ENCODE data around the gene ACLY. TPM values are rescaled to one million over a fixed set of nuclear protein-coding genes. Genes with fewer than 3 reads are reported as not detected.
A peak's percentile ranks its signal among the peaks of the same experiment; 100 is the strongest.

ACLY gene
- polyA plus RNA-seq, 2 of the 4 experiments (the other 2 are of a cell fraction) = 355 to 376 TPM

DNA sequence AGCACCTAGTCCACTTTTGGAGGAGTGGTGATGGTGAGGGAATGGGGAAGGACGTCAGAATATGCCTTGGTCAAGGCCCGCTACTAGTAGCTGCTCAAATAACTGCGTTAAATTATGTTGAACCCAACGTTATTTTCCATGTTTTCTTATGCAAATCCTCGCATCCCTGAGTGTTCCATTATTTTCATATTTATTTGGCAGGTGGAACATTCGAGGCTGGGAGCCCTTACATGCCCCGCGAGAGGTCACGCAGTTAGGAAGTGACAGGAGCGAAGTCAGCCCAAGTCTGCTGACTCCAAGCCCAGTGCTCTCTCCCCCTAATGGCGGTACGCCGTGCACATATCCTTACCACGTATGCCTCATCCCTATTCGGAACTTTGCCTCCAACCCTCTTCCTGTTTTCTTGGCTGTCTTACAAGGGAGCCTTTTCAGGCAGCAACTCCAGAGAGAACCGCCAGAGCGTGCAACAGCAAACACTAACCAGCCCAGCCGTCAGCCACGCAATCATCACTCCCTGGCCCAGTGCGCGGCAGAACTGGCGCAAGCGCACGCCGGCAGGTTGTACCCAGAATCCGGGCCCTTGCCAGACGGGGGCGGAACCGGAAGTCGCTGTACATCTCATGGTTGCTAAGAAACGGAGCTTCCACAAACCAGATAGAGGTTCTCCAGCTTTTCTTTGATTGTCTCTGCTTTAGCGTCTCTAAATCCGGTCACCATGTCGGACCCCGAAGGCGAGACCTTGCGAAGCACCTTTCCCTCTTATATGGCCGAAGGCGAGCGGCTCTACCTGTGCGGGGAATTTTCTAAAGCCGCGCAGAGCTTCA lies 11.5 kb upstream of the ACLY start, which contains the start of gene ODAD4:
ODAD4 (plus strand) TSS at position 609 of the 824 bp plus-strand sequence; CDS start at position 716, 107 bp downstream.
- no peaks in the 10 kb centered on the region for H3K9me3 ChIP-seq
- ATAC-seq (peak; percentile 99), FAIRE-seq (peak; percentile 73), DNase-seq (ENCODE audit: low read depth in 1 of 2, low spot score in 1 of 2) (peak; percentile 98 to 99)
- ChIA-PET POLR2A (interaction anchor here (0.5 to 2.7 kb wide), 27 partner anchors 9 to 1068 kb away, joined by 3 to 47 read pairs (median 4); partner anchors contain the start of genes ACLY, CNP, DNAJC7 and JUP), CTCF (interaction anchor here (0.7 to 12.8 kb wide), 29 partner anchors 8 to 251 kb away, joined by 3 to 122 read pairs (median 3); partner anchors contain the start of genes ACLY, CNP, HAP1 and NKIRAS2)
- peak within 1 kb of the TSS; percentile 76 to 89 for H3K27ac ChIP-seq
- WGBS (ENCODE audit: missing lambda C conversion rate) = 2% methylated on average over 43 of the region's 43 CpGs
- H3K4me1 ChIP-seq = peaks cover 35% of the 10 kb centered on the region
- peak within 1 kb of the TSS; percentile 55 for H3K4me3 ChIP-seq
- peak within 1 kb of the TSS; percentile 81 for H3K4me2 ChIP-seq
- no peak for TF ChIP-seq ZFP36 (IDR thresholded peaks at IDR 0.05; ENCODE audit: borderline replicate concordance, partially characterized antibody)
- TF ChIP-seq NFE2L2 (conservative IDR thresholded peaks at IDR 0.05; ENCODE audit: low read length) = no peak
- TF ChIP-seq CHD4 (IDR thresholded peaks at IDR 0.05; ENCODE audit: borderline replicate concordance) = peak; percentile 96
- peak; percentile 45 for TF ChIP-seq CTCF (IDR thresholded peaks at IDR 0.05)
- TF ChIP-seq SREBF2 (IDR thresholded peaks at IDR 0.05) = no peak
- no peak for TF ChIP-seq TP53 (CRISPR knock-in tag; IDR thresholded peaks at IDR 0.05)
- TF ChIP-seq FOSB (CRISPR knock-in tag; IDR thresholded peaks at IDR 0.05) = no peak
- TF ChIP-seq, protein P1, sequence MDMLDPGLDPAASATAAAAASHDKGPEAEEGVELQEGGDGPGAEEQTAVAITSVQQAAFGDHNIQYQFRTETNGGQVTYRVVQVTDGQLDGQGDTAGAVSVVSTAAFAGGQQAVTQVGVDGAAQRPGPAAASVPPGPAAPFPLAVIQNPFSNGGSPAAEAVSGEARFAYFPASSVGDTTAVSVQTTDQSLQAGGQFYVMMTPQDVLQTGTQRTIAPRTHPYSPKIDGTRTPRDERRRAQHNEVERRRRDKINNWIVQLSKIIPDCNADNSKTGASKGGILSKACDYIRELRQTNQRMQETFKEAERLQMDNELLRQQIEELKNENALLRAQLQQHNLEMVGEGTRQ (IDR thresholded peaks at IDR 0.05) = no peak
- TF ChIP-seq, protein P2, sequence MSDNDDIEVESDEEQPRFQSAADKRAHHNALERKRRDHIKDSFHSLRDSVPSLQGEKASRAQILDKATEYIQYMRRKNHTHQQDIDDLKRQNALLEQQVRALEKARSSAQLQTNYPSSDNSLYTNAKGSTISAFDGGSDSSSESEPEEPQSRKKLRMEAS (IDR thresholded peaks at IDR 0.05) = peak; percentile 93
- no peak for TF ChIP-seq CBX2 (IDR thresholded peaks at IDR 0.05; ENCODE audit: borderline replicate concordance, low read depth)
- TF ChIP-seq KDM1A (IDR thresholded peaks at IDR 0.05; ENCODE audit: low read depth) = peak; percentile 74
- TF ChIP-seq CEBPB (IDR thresholded peaks at IDR 0.05) = peak in 1 of 2 experiments; percentile 67; a peak in 1 of 4 replicates
- TF ChIP-seq ZNF302 (CRISPR knock-in tag; IDR thresholded peaks at IDR 0.05) = no peak
- 0 out of 2 replicates have a peak, but pooled peaks have one; percentile 63 for TF ChIP-seq HDAC2 (IDR thresholded peaks at IDR 0.05)
- TF ChIP-seq RAD21 (conservative IDR thresholded peaks at IDR 0.05 in 1 of 2, IDR thresholded peaks at IDR 0.05 in 1 of 2) = peak; percentile 49 to 56; a peak in 4 of 5 replicates
- TF ChIP-seq REST (IDR thresholded peaks at IDR 0.05) = no peak
- TF ChIP-seq HEYL (CRISPR knock-in tag; IDR thresholded peaks at IDR 0.05) = no peak
- TF ChIP-seq GATA3 (IDR thresholded peaks at IDR 0.05; ENCODE audit: borderline replicate concordance) = peak; percentile 20; the same call in 1 of the 2 replicates
- TF ChIP-seq RFX5 (IDR thresholded peaks at IDR 0.05) = no peak; the same call in 1 of the 2 replicates
- TF ChIP-seq MAZ (IDR thresholded peaks at IDR 0.05; ENCODE audit: borderline replicate concordance, low read depth, low read length) = no peak
- TF ChIP-seq HOXB5 (CRISPR knock-in tag; IDR thresholded peaks at IDR 0.05) = no peak; the same call in 1 of the 2 replicates
- TF ChIP-seq, protein P3, sequence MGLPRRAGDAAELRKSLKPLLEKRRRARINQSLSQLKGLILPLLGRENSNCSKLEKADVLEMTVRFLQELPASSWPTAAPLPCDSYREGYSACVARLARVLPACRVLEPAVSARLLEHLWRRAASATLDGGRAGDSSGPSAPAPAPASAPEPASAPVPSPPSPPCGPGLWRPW (IDR thresholded peaks at IDR 0.05) = no peak
- peak; percentile 40; the same call in 1 of the 2 replicates for TF ChIP-seq PHF8 (IDR thresholded peaks at IDR 0.05; ENCODE audit: borderline replicate concordance, low read depth)
- TF ChIP-seq HOXA7 (CRISPR knock-in tag; IDR thresholded peaks at IDR 0.05) = no peak
- TF ChIP-seq POLR2AphosphoS2 (conservative IDR thresholded peaks at IDR 0.05; ENCODE audit: low read length) = no peak
- TF ChIP-seq RCOR1 (IDR thresholded peaks at IDR 0.05; ENCODE audit: low read depth, low read length) = no peak
- TF ChIP-seq RARB (CRISPR knock-in tag; IDR thresholded peaks at IDR 0.05) = no peak
- no peak for TF ChIP-seq HOXB13 (CRISPR knock-in tag; IDR thresholded peaks at IDR 0.05; ENCODE audit: low read depth)
- no peak for TF ChIP-seq TFCP2L1 (CRISPR knock-in tag; IDR thresholded peaks at IDR 0.05)
- TF ChIP-seq EP300 (IDR thresholded peaks at IDR 0.05) = no peak; a peak in 1 of 5 replicates
- TF ChIP-seq KDM5A (IDR thresholded peaks at IDR 0.05) = no peak
- TF ChIP-seq, protein P4, sequence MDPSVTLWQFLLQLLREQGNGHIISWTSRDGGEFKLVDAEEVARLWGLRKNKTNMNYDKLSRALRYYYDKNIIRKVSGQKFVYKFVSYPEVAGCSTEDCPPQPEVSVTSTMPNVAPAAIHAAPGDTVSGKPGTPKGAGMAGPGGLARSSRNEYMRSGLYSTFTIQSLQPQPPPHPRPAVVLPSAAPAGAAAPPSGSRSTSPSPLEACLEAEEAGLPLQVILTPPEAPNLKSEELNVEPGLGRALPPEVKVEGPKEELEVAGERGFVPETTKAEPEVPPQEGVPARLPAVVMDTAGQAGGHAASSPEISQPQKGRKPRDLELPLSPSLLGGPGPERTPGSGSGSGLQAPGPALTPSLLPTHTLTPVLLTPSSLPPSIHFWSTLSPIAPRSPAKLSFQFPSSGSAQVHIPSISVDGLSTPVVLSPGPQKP (IDR thresholded peaks at IDR 0.05; ENCODE audit: low read depth, low read length) = peak; percentile 88; the same call in 1 of the 2 replicates
